ENCODE data around the gene TNFSF9. TPM values are rescaled to one million over a fixed set of nuclear protein-coding genes. Genes with fewer than 3 reads are reported as not detected.
"Not testable (repeated sequence)": the region's sequence is repeated elsewhere in the genome, so short reads cannot be mapped to it uniquely, and the experiment has no call there.

Gene TNFSF9
- total RNA-seq, 4 donors from 2014 or later: 0.66 to 1.3 (median 1.2) TPM; not detected in 1

GRCh38 chr19:6500837-6501739, 29.7 kb upstream of the TNFSF9 start:
- peaks cover 0 to 33% of the 10 kb centered on the region in 2 donors for H3K27me3 ChIP-seq

GRCh38 chr19:6501740-6502648, 28.8 kb upstream of the TNFSF9 start, which contains the start of gene TUBB4A:
Gene TUBB4A (minus strand): TSS chr19:6502309. CDS start chr19:6502212, 97 bp downstream.
- Histone ChIP-seq H3K27ac (peak within 1 kb of the TSS; percentile 47 to 85 (median 60)), H3K4me3 (peak within 1 kb of the TSS; percentile 43 to 62 (median 46)), H3K27me3 (peaks cover 0 to 33% of the 10 kb centered on the region in 2 donors), H3K36me3 (peaks cover 0 to 7% (median 0%) of the 10 kb centered on the region in 3 donors), H3K4me1 (peaks cover 0 to 15% (median 11%) of the 10 kb centered on the region in 4 donors), H3K9me3 (no peaks in the 10 kb centered on the region)
- TF ChIP-seq CTCF (IDR thresholded peaks at IDR 0.05) (peak in 1 of 5 experiments; percentile 13), POLR2A (IDR thresholded peaks at IDR 0.05) (peak in 1 of 2 donors; percentile 59), EP300 (IDR thresholded peaks at IDR 0.05) (peak in 1 of 2 donors; percentile 21)
- 0 to 2% methylated on average over 7 to 15 of the region's 71 CpGs for WGBS, 2 donors
- no peak for DNase-seq (ENCODE audit: low spot score in 2 of 2)

More at GRCh38 chr19:6500837-6501739, 29.7 kb upstream of the TNFSF9 start:
- peaks cover 0 to 7% (median 0%) of the 10 kb centered on the region in 3 donors for H3K36me3 ChIP-seq
- no peaks in the 10 kb centered on the region for H3K9me3 ChIP-seq
- TF ChIP-seq EP300 (IDR thresholded peaks at IDR 0.05): no peak
- no peak for TF ChIP-seq CTCF (IDR thresholded peaks at IDR 0.05)
- TF ChIP-seq POLR2A (IDR thresholded peaks at IDR 0.05): no peak
- peak overlapping the region in 3 of 4 donors; percentile 47 to 85 (median 71) for H3K27ac ChIP-seq
- DNase-seq (ENCODE audit: low spot score in 2 of 2): no peak
- 62 to 67% methylated on average over 23 to 24 of the region's 24 CpGs for WGBS, 2 donors
- H3K4me1 ChIP-seq: peaks cover 0 to 15% (median 11%) of the 10 kb centered on the region in 4 donors
- H3K4me3 ChIP-seq: peak overlapping the region in 3 of 4 donors; percentile 43 to 62 (median 44)

- Histone ChIP-seq H3K36me3 (peaks cover 0 to 4% (median 0%) of the 10 kb centered on the region in 3 donors), H3K4me1 (peaks cover 0 to 15% (median 11%) of the 10 kb centered on the region in 4 donors), H3K9me3 (no peaks in the 10 kb centered on the region), H3K4me3 (no peak overlapping the region), H3K27ac (no peak overlapping the region), H3K27me3 (peaks cover 0 to 33% of the 10 kb centered on the region in 2 donors)
- 77 to 83% methylated on average over 9 of the region's 9 CpGs for WGBS, 2 donors
- TF ChIP-seq EP300 (IDR thresholded peaks at IDR 0.05) (no peak), POLR2A (IDR thresholded peaks at IDR 0.05) (no peak), CTCF (IDR thresholded peaks at IDR 0.05) (no peak)
- DNase-seq (ENCODE audit: low spot score in 2 of 2): no peak
Observed at GRCh38 chr19:6503407-6504201, 27.2 kb upstream of the TNFSF9 start.

GRCh38 chr19:6508028-6508771, 22.6 kb upstream of the TNFSF9 start:
- H3K36me3 ChIP-seq; H3K4me1 ChIP-seq; H3K4me3 ChIP-seq; DNase-seq (ENCODE audit: low spot score in 2 of 2); H3K27me3 ChIP-seq; H3K9me3 ChIP-seq: not testable (repeated sequence)
- H3K27ac ChIP-seq: peak overlapping the region in 3 of 4 donors; percentile 78 to 94 (median 89)
- WGBS, 2 donors: 85 to 87% methylated on average over 9 of the region's 9 CpGs
